Activated gamma-delta T cell treated with Interleukin-2 at 50 U/mL for 16 hours (primary cell): ENCODE data around the gene EIF2D.
A peak's percentile ranks its signal among the peaks of the same experiment; 100 is the strongest.

Source experiments
- DNase-seq: peaks from one replicate; pipeline ENCODE4 v3.0.0-alpha.2; 2020

EIF2D gene

DNA sequence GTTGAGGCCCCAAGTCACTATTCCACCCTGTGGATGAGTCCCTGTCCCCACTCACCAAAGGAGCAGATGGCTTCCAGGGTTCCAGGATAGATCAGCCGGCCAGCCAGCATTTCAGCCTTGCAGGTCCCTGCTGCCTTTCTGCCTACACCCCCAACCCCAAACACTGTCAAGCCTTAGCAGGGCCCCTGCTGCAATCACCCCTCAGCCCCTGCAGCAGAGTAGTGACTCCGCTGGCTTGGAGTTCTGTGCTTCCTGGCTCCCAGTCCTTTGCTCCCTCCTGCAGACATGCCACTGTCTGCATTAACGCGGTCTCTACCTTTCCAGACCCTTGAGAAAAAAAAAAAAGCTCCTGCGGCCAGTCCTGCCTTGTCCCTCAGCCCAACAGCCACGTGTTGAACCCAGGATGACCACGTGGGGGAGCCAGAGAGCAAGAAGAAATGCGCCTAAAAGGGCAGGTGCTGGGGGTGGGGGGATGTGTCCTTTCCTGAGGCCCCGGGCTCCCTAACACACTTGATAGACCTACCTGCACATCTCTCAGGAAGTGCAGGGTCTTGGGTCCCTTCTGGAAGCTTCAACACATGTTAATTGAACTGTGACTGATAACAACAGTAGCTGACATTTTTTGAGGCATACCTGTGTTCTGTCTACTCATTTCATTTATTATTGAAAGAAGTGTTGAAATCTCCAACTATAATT lies 67.6 kb downstream of the EIF2D start:
- DNase-seq: peak; percentile 84
